Fibroblast of mammary gland (primary cell): ENCODE results near the gene TNNI3K.

Experiments
- DNase-seq: peaks from one replicate; pipeline ENCODE4 v3.0.0-alpha.2; 2010; ENCODE audit warnings: low read depth
- H3K4me3 ChIP-seq: 2 replicates; pipeline ENCODE4 v1.5.1; 2011; ENCODE audit warnings: low read depth, mild to moderate bottlenecking, low read length, moderate library complexity; ENCODE audit not compliant: control insufficient read depth
- CTCF ChIP-seq: conservative IDR thresholded peaks from 2 replicates; pipeline ENCODE4 v1.5.1; 2011; ENCODE audit warnings: low read depth, low read length, inconsistent platforms; ENCODE audit not compliant: control insufficient read depth, insufficient read depth

The TNNI3K gene

GRCh38 chr1:74591949-74592348 is 356.8 kb downstream of the TNNI3K start:
- DNase-seq: no peak

GRCh38 chr1:74592580-74593355 is 357.6 kb downstream of the TNNI3K start:
- DNase-seq: no peak
- no peak overlapping the region for H3K4me3 ChIP-seq
- no peak for TF ChIP-seq CTCF

More at GRCh38 chr1:74591949-74592348, 356.8 kb downstream of the TNNI3K start:
- H3K4me3 ChIP-seq: no peak overlapping the region
- no peak for TF ChIP-seq CTCF
